ENCODE results near the gene XRN1. TPM values are rescaled to one million over a fixed set of nuclear protein-coding genes. Genes with fewer than 3 reads are reported as not detected.
"Not testable (repeated sequence)": the region's sequence is repeated elsewhere in the genome, so short reads cannot be mapped to it uniquely, and the experiment has no call there.

Gene XRN1
- polyA plus RNA-seq, 1 donor (not counting 4 experiments of a cell fraction or from before 2014, with no cell fraction given), result 14.4 TPM

GRCh38 chr3:142353571-142353970 is 94.3 kb downstream of the XRN1 start:
- Histone ChIP-seq H3K9ac (ENCODE audit: control insufficient read depth, extremely low read depth, insufficient read depth, low read length) (no peak overlapping the region), H2AFZ (ENCODE audit: control insufficient read depth, low read length) (no peak overlapping the region), H3K79me2 (ENCODE audit: control insufficient read depth, insufficient read depth, low read length) (no peaks in the 10 kb centered on the region), H3K27me3 (ENCODE audit: control insufficient read depth, extremely low read depth, insufficient read depth, low read length) (no peaks in the 10 kb centered on the region), H3K36me3 (ENCODE audit: control insufficient read depth in 2 of 2, extremely low read depth in 1 of 2, insufficient read depth in 2 of 2, low read length in 2 of 2) (peaks cover 8% of the 10 kb centered on the region in 2 experiments), H3K27ac (ENCODE audit: control insufficient read depth, insufficient read depth, low read length) (no peak overlapping the region), H4K20me1 (ENCODE audit: control insufficient read depth, extremely low read depth, insufficient read depth, low read length) (no peaks in the 10 kb centered on the region), H3K4me3 (ENCODE audit: control insufficient read depth in 2 of 3, extremely low read depth in 1 of 3, insufficient read depth in 2 of 3, low read depth in 1 of 3, low read length in 3 of 3) (no peak overlapping the region), H3K9me1 (ENCODE audit: control insufficient read depth, extremely low read depth, insufficient read depth, low read length) (no peaks in the 10 kb centered on the region), H3K9me3 (ENCODE audit: control insufficient read depth, low read depth, low read length) (no peaks in the 10 kb centered on the region), H3K4me2 (ENCODE audit: control insufficient read depth, extremely low read depth, insufficient read depth, low read depth, low read length) (no peak overlapping the region), H3K4me1 (ENCODE audit: control insufficient read depth, extremely low read depth, insufficient read depth, low read length) (no peaks in the 10 kb centered on the region)
- no peak for TF ChIP-seq CTCF (optimal IDR thresholded peaks at IDR 0.05 in 1 of 3, IDR thresholded peaks at IDR 0.05 in 1 of 3, conservative IDR thresholded peaks at IDR 0.05 in 1 of 3; ENCODE audit: extremely low read depth in 1 of 3, insufficient read depth in 2 of 3, low read length in 3 of 3)
- TF ChIP-seq EZH2 (IDR thresholded peaks at IDR 0.05; ENCODE audit: low read length), result no peak
- dilution Hi-C loops (cut with MboI; ENCODE audit: extremely low pct_ligation_motif_present, low sequenced_read_pairs), result no loop called here
- FAIRE-seq (no peak), DNase-seq (ENCODE audit: low read depth, low spot score) (no peak)

GRCh38 chr3:142352698-142353097 is 95.1 kb downstream of the XRN1 start:
- H4K20me1 ChIP-seq (ENCODE audit: control insufficient read depth, extremely low read depth, insufficient read depth, low read length); H3K27me3 ChIP-seq (ENCODE audit: control insufficient read depth, extremely low read depth, insufficient read depth, low read length); dilution Hi-C loops (cut with MboI; ENCODE audit: extremely low pct_ligation_motif_present, low sequenced_read_pairs); H3K36me3 ChIP-seq (ENCODE audit: control insufficient read depth in 2 of 2, extremely low read depth in 1 of 2, insufficient read depth in 2 of 2, low read length in 2 of 2); H3K9me1 ChIP-seq (ENCODE audit: control insufficient read depth, extremely low read depth, insufficient read depth, low read length); H3K9ac ChIP-seq (ENCODE audit: control insufficient read depth, extremely low read depth, insufficient read depth, low read length); H3K9me3 ChIP-seq (ENCODE audit: control insufficient read depth, low read depth, low read length); H3K79me2 ChIP-seq (ENCODE audit: control insufficient read depth, insufficient read depth, low read length); H3K4me3 ChIP-seq (ENCODE audit: control insufficient read depth in 2 of 3, extremely low read depth in 1 of 3, insufficient read depth in 2 of 3, low read depth in 1 of 3, low read length in 3 of 3); H3K27ac ChIP-seq (ENCODE audit: control insufficient read depth, insufficient read depth, low read length); FAIRE-seq; H3K4me1 ChIP-seq (ENCODE audit: control insufficient read depth, extremely low read depth, insufficient read depth, low read length); DNase-seq (ENCODE audit: low read depth, low spot score); H2AFZ ChIP-seq (ENCODE audit: control insufficient read depth, low read length); H3K4me2 ChIP-seq (ENCODE audit: control insufficient read depth, extremely low read depth, insufficient read depth, low read depth, low read length): not testable (repeated sequence)

GRCh38 chr3:142348460-142348859 is 99.4 kb downstream of the XRN1 start:
- Histone ChIP-seq H3K4me2 (ENCODE audit: control insufficient read depth, extremely low read depth, insufficient read depth, low read depth, low read length) (no peak overlapping the region), H3K9me1 (ENCODE audit: control insufficient read depth, extremely low read depth, insufficient read depth, low read length) (no peaks in the 10 kb centered on the region), H3K27me3 (ENCODE audit: control insufficient read depth, extremely low read depth, insufficient read depth, low read length) (no peaks in the 10 kb centered on the region), H3K36me3 (ENCODE audit: control insufficient read depth in 2 of 2, extremely low read depth in 1 of 2, insufficient read depth in 2 of 2, low read length in 2 of 2) (peaks cover 3 to 5% of the 10 kb centered on the region in 2 experiments), H3K27ac (ENCODE audit: control insufficient read depth, insufficient read depth, low read length) (no peak overlapping the region), H3K9me3 (ENCODE audit: control insufficient read depth, low read depth, low read length) (no peaks in the 10 kb centered on the region), H3K4me3 (ENCODE audit: control insufficient read depth in 2 of 3, extremely low read depth in 1 of 3, insufficient read depth in 2 of 3, low read depth in 1 of 3, low read length in 3 of 3) (no peak overlapping the region), H2AFZ (ENCODE audit: control insufficient read depth, low read length) (no peak overlapping the region), H3K4me1 (ENCODE audit: control insufficient read depth, extremely low read depth, insufficient read depth, low read length) (no peaks in the 10 kb centered on the region), H3K79me2 (ENCODE audit: control insufficient read depth, insufficient read depth, low read length) (no peaks in the 10 kb centered on the region), H3K9ac (ENCODE audit: control insufficient read depth, extremely low read depth, insufficient read depth, low read length) (no peak overlapping the region), H4K20me1 (ENCODE audit: control insufficient read depth, extremely low read depth, insufficient read depth, low read length) (no peaks in the 10 kb centered on the region)
- FAIRE-seq (no peak), DNase-seq (ENCODE audit: low read depth, low spot score) (no peak)
- no peak for TF ChIP-seq EZH2 (IDR thresholded peaks at IDR 0.05; ENCODE audit: low read length)
- dilution Hi-C loops (cut with MboI; ENCODE audit: extremely low pct_ligation_motif_present, low sequenced_read_pairs), result no loop called here

Measured in keratinocyte (primary cell).